K562 (cell line): ENCODE measurements around the gene SLC19A1. TPM values are rescaled to one million over a fixed set of nuclear protein-coding genes. Genes with fewer than 3 reads are reported as not detected.

Experiments
- ERF ChIP-seq: fragments of 450-650 bp; formaldehyde crosslinking; IDR thresholded peaks from 2 replicates; pipeline ENCODE4 v1.4.0; 2020; ENCODE audit warnings: mild to moderate bottlenecking, mixed read lengths
- HLTF ChIP-seq: fragments of 450-650 bp; IDR thresholded peaks from 2 replicates; pipeline ENCODE4 v1.6.1; 2016
- NFYB ChIP-seq: IDR thresholded peaks from 2 replicates; pipeline ENCODE4 v1.6.1; 2011; ENCODE audit warnings: mild to moderate bottlenecking, moderate library complexity; ENCODE audit not compliant: insufficient read length; ENCODE audit errors: extremely low read depth
- RBM15 ChIP-seq: fragments of 200-400 bp; formaldehyde crosslinking; IDR thresholded peaks from 2 replicates; pipeline ENCODE4 v1.6.1; 2018; ENCODE audit warnings: mild to moderate bottlenecking, low read length, moderate library complexity; ENCODE audit not compliant: insufficient read depth
- SRSF7 ChIP-seq: fragments of 200-400 bp; formaldehyde crosslinking; optimal IDR thresholded peaks from 2 replicates; pipeline ENCODE3; 2017; ENCODE audit warnings: mild to moderate bottlenecking, low read depth, low read length
- TARDBP ChIP-seq: fragments of 450-650 bp; IDR thresholded peaks from 2 replicates; pipeline ENCODE4 v1.6.1; 2016
- TCF7 ChIP-seq: sonication (generic); IDR thresholded peaks from 2 replicates; pipeline ENCODE4 v1.6.1; 2016; ENCODE audit warnings: antibody characterized with exemption, borderline replicate concordance
- THRAP3 ChIP-seq: fragments of 450-650 bp; IDR thresholded peaks from 2 replicates; pipeline ENCODE4 v1.6.1; 2016; ENCODE audit warnings: mild to moderate bottlenecking, inconsistent platforms, borderline replicate concordance
- WHSC1 ChIP-seq: IDR thresholded peaks from one replicate; pipeline ENCODE4 v1.6.1; 2012; ENCODE audit warnings: low read length, control low read depth, inconsistent platforms
- ZC3H4 ChIP-seq: sonication (generic); formaldehyde crosslinking; IDR thresholded peaks from 2 replicates; pipeline ENCODE4 v1.9.0; 2021; ENCODE audit warnings: missing genetic modification reagents, borderline replicate concordance
- ZC3H8 ChIP-seq: fragments of 450-650 bp; IDR thresholded peaks from 2 replicates; pipeline ENCODE4 v1.6.1; 2017
- ZNF12 ChIP-seq: sonication (generic); formaldehyde crosslinking; IDR thresholded peaks from 2 replicates; pipeline ENCODE4 v1.4.0; 2020; ENCODE audit warnings: mild to moderate bottlenecking, missing genetic modification reagents
- ZNF57 ChIP-seq: fragments of 450-650 bp; formaldehyde crosslinking; IDR thresholded peaks from 2 replicates; pipeline ENCODE4 v1.4.0; 2020; ENCODE audit warnings: mild to moderate bottlenecking, moderate library complexity
- ZNF76 ChIP-seq: fragments of 250-450 bp; sonication (Bioruptor Pico); IDR thresholded peaks from 2 replicates; pipeline ENCODE4 v1.4.0; 2020; ENCODE audit warnings: mild to moderate bottlenecking, moderate library complexity, borderline replicate concordance
- ZSCAN29 ChIP-seq: fragments of 450-650 bp; IDR thresholded peaks from 2 replicates; pipeline ENCODE4 v1.6.1; 2017
- polyA plus RNA-seq, 8 experiments: library from polyadenylated mRNA; depleted of rRNA in 4 of 8; stranded (reverse) in 5 of 8; unstranded in 3 of 8; fragments of >200 nt; fragmentation: Nextera tagmentation in 2 of 8; fragmentation: Illumina TruSeq in 1 of 8; extraction: Ambion mirVana in 2 of 8; extraction: Trizol in 1 of 8; gene quantifications; 2 replicates each; pipeline versions ENCODE4 v1.2.1 to v1.2.3, GENCODE V29; 2011 to 2014; ENCODE audit warnings: inconsistent platforms in 1 of 8, missing spikeins in 1 of 8
- total RNA-seq, 7 experiments: library from RNA; depleted of rRNA in 6 of 7; stranded (reverse); fragments of >200 nt in 6 of 7; fragmentation: Illumina TruSeq in 2 of 7; extraction: Trizol in 2 of 7; gene quantifications; 2 replicates each; pipeline versions ENCODE4 v1.2.1 to v1.2.3, GENCODE V29; 2011 to 2021; ENCODE audit warnings: low replicate concordance in 1 of 7
- TF ChIP-seq, protein P1 (sequence below), 2 experiments: fragments of 450-650 bp in 1 of 2; IDR thresholded peaks; 2 replicates each; pipeline ENCODE4 v1.6.1; 2011 to 2017; ENCODE audit warnings: low read depth in 2 of 2, antibody characterized with exemption in 1 of 2, borderline replicate concordance in 1 of 2, low read length in 1 of 2, mild to moderate bottlenecking in 1 of 2, mixed read lengths in 1 of 2; ENCODE audit not compliant: control insufficient read depth in 1 of 2
- TF ChIP-seq, protein P2 (sequence below): fragments of 450-650 bp; IDR thresholded peaks from 2 replicates; pipeline ENCODE4 v1.6.1; 2017; ENCODE audit warnings: antibody characterized with exemption, mild to moderate bottlenecking
- TF ChIP-seq, protein P3 (sequence below): IDR thresholded peaks from 2 replicates; pipeline ENCODE4 v1.6.1; 2016; ENCODE audit warnings: missing genetic modification characterization, missing compliant biosample characterization
- TF ChIP-seq, protein P4 (sequence below): sonication (generic); formaldehyde crosslinking; IDR thresholded peaks from 2 replicates; pipeline ENCODE4 v1.8.1; 2022; ENCODE audit warnings: missing genetic modification reagents

Gene SLC19A1
- total and polyA plus RNA-seq, 9 of the 15 experiments (the other 6 are each of a cell fraction or from before 2014, with no cell fraction given) = 0.65 to 88.7 (median 12.0) TPM

DNA sequence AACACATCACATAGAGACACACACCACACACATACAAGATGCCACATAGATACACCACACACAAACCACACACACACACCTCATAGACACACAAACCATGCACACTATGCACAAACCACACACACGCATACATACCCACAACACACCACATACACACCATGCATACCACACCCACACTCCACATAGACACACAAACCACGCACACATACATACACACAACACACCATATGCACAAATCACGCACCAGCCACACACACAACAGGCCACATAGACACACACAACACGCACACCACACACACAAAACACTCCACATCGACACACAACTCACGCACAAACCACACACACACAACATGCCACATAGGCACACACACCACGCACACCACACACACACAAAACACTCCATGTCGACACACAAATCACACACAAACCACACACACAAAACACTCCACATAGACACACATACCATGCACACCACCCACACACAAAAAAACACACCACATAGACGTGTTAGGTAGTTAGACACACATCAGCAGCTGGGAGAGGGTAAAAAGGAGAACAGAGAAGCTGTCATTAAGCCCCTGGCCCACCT lies 49.5 kb upstream of the SLC19A1 start (continued):
- TF ChIP-seq, protein P1, sequence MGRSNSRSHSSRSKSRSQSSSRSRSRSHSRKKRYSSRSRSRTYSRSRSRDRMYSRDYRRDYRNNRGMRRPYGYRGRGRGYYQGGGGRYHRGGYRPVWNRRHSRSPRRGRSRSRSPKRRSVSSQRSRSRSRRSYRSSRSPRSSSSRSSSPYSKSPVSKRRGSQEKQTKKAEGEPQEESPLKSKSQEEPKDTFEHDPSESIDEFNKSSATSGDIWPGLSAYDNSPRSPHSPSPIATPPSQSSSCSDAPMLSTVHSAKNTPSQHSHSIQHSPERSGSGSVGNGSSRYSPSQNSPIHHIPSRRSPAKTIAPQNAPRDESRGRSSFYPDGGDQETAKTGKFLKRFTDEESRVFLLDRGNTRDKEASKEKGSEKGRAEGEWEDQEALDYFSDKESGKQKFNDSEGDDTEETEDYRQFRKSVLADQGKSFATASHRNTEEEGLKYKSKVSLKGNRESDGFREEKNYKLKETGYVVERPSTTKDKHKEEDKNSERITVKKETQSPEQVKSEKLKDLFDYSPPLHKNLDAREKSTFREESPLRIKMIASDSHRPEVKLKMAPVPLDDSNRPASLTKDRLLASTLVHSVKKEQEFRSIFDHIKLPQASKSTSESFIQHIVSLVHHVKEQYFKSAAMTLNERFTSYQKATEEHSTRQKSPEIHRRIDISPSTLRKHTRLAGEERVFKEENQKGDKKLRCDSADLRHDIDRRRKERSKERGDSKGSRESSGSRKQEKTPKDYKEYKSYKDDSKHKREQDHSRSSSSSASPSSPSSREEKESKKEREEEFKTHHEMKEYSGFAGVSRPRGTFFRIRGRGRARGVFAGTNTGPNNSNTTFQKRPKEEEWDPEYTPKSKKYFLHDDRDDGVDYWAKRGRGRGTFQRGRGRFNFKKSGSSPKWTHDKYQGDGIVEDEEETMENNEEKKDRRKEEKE (IDR thresholded peaks at IDR 0.05; ENCODE audit: borderline replicate concordance in 1 of 2, control insufficient read depth in 1 of 2, low read depth in 2 of 2, low read length in 1 of 2) = peak in 1 of 2 experiments; percentile 5; a peak in 1 of 4 replicates
- 0 out of 2 replicates have a peak, but pooled peaks have one; percentile 28 for TF ChIP-seq TARDBP
- TF ChIP-seq, protein P2, sequence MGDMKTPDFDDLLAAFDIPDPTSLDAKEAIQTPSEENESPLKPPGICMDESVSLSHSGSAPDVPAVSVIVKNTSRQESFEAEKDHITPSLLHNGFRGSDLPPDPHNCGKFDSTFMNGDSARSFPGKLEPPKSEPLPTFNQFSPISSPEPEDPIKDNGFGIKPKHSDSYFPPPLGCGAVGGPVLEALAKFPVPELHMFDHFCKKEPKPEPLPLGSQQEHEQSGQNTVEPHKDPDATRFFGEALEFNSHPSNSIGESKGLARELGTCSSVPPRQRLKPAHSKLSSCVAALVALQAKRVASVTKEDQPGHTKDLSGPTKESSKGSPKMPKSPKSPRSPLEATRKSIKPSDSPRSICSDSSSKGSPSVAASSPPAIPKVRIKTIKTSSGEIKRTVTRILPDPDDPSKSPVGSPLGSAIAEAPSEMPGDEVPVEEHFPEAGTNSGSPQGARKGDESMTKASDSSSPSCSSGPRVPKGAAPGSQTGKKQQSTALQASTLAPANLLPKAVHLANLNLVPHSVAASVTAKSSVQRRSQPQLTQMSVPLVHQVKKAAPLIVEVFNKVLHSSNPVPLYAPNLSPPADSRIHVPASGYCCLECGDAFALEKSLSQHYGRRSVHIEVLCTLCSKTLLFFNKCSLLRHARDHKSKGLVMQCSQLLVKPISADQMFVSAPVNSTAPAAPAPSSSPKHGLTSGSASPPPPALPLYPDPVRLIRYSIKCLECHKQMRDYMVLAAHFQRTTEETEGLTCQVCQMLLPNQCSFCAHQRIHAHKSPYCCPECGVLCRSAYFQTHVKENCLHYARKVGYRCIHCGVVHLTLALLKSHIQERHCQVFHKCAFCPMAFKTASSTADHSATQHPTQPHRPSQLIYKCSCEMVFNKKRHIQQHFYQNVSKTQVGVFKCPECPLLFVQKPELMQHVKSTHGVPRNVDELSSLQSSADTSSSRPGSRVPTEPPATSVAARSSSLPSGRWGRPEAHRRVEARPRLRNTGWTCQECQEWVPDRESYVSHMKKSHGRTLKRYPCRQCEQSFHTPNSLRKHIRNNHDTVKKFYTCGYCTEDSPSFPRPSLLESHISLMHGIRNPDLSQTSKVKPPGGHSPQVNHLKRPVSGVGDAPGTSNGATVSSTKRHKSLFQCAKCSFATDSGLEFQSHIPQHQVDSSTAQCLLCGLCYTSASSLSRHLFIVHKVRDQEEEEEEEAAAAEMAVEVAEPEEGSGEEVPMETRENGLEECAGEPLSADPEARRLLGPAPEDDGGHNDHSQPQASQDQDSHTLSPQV = no peak
- no peak for TF ChIP-seq SRSF7
- TF ChIP-seq NFYB = no peak
- peak; percentile 87 for TF ChIP-seq THRAP3
- TF ChIP-seq ZSCAN29 = no peak
- no peak; the same call in 1 of the 2 replicates for TF ChIP-seq ZNF12 (CRISPR knock-in tag)
- TF ChIP-seq RBM15 = no peak
- no peak for TF ChIP-seq ERF (CRISPR knock-in tag)
- TF ChIP-seq HLTF = peak; percentile 86
- no peak for TF ChIP-seq ZNF76 (CRISPR knock-in tag)
- no peak for TF ChIP-seq ZNF57 (CRISPR knock-in tag)
- TF ChIP-seq, protein P3, sequence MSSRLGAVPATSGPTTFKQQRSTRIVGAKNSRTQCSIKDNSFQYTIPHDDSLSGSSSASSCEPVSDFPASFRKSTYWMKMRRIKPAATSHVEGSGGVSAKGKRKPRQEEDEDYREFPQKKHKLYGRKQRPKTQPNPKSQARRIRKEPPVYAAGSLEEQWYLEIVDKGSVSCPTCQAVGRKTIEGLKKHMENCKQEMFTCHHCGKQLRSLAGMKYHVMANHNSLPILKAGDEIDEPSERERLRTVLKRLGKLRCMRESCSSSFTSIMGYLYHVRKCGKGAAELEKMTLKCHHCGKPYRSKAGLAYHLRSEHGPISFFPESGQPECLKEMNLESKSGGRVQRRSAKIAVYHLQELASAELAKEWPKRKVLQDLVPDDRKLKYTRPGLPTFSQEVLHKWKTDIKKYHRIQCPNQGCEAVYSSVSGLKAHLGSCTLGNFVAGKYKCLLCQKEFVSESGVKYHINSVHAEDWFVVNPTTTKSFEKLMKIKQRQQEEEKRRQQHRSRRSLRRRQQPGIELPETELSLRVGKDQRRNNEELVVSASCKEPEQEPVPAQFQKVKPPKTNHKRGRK (tag) = no peak
- no peak for TF ChIP-seq ZC3H8
- no peak for TF ChIP-seq TCF7
- TF ChIP-seq, protein P4, sequence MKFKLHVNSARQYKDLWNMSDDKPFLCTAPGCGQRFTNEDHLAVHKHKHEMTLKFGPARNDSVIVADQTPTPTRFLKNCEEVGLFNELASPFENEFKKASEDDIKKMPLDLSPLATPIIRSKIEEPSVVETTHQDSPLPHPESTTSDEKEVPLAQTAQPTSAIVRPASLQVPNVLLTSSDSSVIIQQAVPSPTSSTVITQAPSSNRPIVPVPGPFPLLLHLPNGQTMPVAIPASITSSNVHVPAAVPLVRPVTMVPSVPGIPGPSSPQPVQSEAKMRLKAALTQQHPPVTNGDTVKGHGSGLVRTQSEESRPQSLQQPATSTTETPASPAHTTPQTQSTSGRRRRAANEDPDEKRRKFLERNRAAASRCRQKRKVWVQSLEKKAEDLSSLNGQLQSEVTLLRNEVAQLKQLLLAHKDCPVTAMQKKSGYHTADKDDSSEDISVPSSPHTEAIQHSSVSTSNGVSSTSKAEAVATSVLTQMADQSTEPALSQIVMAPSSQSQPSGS (CRISPR knock-in tag) = no peak
- TF ChIP-seq ZC3H4 = no peak
- TF ChIP-seq WHSC1 = no peak
